ENCODE measurements around the gene HMOX2.

DNA sequence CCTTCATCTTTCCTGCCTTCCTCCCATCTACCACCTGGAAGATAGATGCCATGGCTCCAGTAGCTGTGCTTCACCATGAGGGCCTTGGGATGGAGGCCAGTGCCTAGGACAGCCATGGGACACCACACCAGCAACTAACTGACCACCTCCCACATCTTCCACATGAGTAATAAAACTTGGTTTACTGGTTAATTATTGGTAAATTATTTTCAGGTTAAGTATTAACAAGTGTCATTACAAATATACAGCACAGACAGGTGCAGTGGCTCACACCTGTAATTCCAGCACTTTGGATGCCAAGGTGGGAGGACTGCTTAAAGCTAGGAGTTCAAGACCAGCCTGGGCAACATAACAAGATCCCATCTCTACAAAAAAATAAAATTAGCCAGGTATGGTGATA, 48.4 kb downstream of the HMOX2 start:
- TF ChIP-seq, protein P1, sequence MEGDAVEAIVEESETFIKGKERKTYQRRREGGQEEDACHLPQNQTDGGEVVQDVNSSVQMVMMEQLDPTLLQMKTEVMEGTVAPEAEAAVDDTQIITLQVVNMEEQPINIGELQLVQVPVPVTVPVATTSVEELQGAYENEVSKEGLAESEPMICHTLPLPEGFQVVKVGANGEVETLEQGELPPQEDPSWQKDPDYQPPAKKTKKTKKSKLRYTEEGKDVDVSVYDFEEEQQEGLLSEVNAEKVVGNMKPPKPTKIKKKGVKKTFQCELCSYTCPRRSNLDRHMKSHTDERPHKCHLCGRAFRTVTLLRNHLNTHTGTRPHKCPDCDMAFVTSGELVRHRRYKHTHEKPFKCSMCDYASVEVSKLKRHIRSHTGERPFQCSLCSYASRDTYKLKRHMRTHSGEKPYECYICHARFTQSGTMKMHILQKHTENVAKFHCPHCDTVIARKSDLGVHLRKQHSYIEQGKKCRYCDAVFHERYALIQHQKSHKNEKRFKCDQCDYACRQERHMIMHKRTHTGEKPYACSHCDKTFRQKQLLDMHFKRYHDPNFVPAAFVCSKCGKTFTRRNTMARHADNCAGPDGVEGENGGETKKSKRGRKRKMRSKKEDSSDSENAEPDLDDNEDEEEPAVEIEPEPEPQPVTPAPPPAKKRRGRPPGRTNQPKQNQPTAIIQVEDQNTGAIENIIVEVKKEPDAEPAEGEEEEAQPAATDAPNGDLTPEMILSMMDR (IDR thresholded peaks at IDR 0.05; ENCODE audit: low read length): no peak
- no peak for TF ChIP-seq EZH2 (IDR thresholded peaks at IDR 0.05; ENCODE audit: borderline replicate concordance, low read length)
